HepG2 (cell line): Measurements from ENCODE around the gene ECHS1. TPM values are rescaled to one million over a fixed set of nuclear protein-coding genes. Genes with fewer than 3 reads are reported as not detected.

Source experiments
- ARID4A ChIP-seq: sonication (generic); formaldehyde crosslinking; IDR thresholded peaks from 2 replicates; pipeline ENCODE4 v1.5.0; 2020; ENCODE audit warnings: mild to moderate bottlenecking, missing genetic modification reagents, borderline replicate concordance
- CAMTA2 ChIP-seq: sonication (generic); formaldehyde crosslinking; IDR thresholded peaks from 2 replicates; pipeline ENCODE4 v1.4.0; 2020; ENCODE audit warnings: mild to moderate bottlenecking, missing genetic modification reagents, borderline replicate concordance
- GABPA ChIP-seq, 2 experiments: IDR thresholded peaks; 2 replicates each; pipeline ENCODE4 v1.6.1; 2011 to 2016; ENCODE audit warnings: low read depth in 2 of 2, low read length in 1 of 2, missing biosample characterization in 1 of 2, missing genetic modification characterization in 1 of 2
- MAX ChIP-seq: IDR thresholded peaks from 2 replicates; pipeline ENCODE4 v1.6.1; 2012; ENCODE audit warnings: inconsistent platforms
- NR2C2 ChIP-seq: sonication (generic); formaldehyde crosslinking; IDR thresholded peaks from 2 replicates; pipeline ENCODE4 v1.4.0; 2020; ENCODE audit warnings: missing genetic modification reagents, mild to moderate bottlenecking, moderate library complexity, borderline replicate concordance
- NR2F2 ChIP-seq: IDR thresholded peaks from 2 replicates; pipeline ENCODE4 v1.6.1; 2012; ENCODE audit warnings: low read depth, inconsistent platforms, borderline replicate concordance
- ZNF451 ChIP-seq: sonication (generic); formaldehyde crosslinking; IDR thresholded peaks from 2 replicates; pipeline ENCODE4 v1.5.0; 2020; ENCODE audit warnings: mild to moderate bottlenecking, missing genetic modification reagents
- ZNF737 ChIP-seq: sonication (generic); formaldehyde crosslinking; IDR thresholded peaks from 2 replicates; pipeline ENCODE4 v1.5.0; 2020; ENCODE audit warnings: missing genetic modification reagents, mild to moderate bottlenecking, borderline replicate concordance
- polyA plus RNA-seq, 8 experiments: library from polyadenylated mRNA; depleted of rRNA in 3 of 8; stranded (reverse) in 7 of 8; unstranded in 1 of 8; fragments of >200 nt; fragmentation: Illumina TruSeq in 4 of 8; extraction: Trizol in 4 of 8; gene quantifications; 2 replicates each; pipeline versions ENCODE4 v1.2.1 to v1.2.3, GENCODE V29; 2011 to 2016; ENCODE audit warnings: low read depth in 4 of 8, missing spikeins in 1 of 8, mixed read lengths in 1 of 8; ENCODE audit not compliant: insufficient read depth in 1 of 8
- total RNA-seq, 5 experiments: library from RNA; depleted of rRNA; stranded (reverse); fragments of >200 nt; fragmentation: Illumina TruSeq; extraction: Trizol; gene quantifications; 2 replicates each; pipeline ENCODE4 v1.2.3, GENCODE V29; 2016; ENCODE audit warnings: low read depth in 1 of 5

The ECHS1 gene
- total and polyA plus RNA-seq, 2 of the 13 experiments (the other 11 are each of a cell fraction or from before 2014, with no cell fraction given), result 32.7 to 195 TPM

- TF ChIP-seq CAMTA2 (peak; percentile 54; the same call in 1 of the 2 replicates), GABPA (IDR thresholded peaks at IDR 0.05; ENCODE audit: low read depth, low read length) (no peak), GABPA (CRISPR knock-in tag; IDR thresholded peaks at IDR 0.05; ENCODE audit: low read depth) (0 out of 2 replicates have a peak, but pooled peaks have one; percentile 12), ZNF737 (no peak), ARID4A (CRISPR knock-in tag) (peak; percentile 74; the same call in 1 of the 2 replicates), NR2F2 (0 out of 2 replicates have a peak, but pooled peaks have one; percentile 26), NR2C2 (CRISPR knock-in tag) (peak; percentile 80), ZNF451 (CRISPR knock-in tag) (no peak), MAX (peak; percentile 90)
These were observed 5.3 kb upstream of the ECHS1 start (continued) for GRCh38 chr10:133378251-133379096.
